ENCODE results near the gene TCF7.

DNA sequence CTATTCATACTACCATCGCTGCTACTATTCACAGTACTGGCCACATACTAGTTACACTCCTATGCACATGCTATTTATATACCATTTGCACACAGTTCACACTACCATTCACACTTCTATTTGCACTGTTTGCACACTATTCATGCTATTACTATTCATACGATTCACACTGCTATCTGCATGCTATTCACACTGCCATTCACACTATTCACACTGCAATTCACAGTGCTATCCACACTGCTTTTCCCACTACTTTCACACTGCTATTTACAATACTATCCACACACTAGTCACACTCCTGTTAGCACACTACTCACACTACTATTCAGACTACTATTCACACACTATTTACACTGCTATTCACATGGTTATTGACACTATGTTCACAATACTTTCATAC lies 39.4 kb upstream of the TCF7 start:
- no peak for TF ChIP-seq CTCF (conservative IDR thresholded peaks at IDR 0.05 in 1 of 2, IDR thresholded peaks at IDR 0.05 in 1 of 2; ENCODE audit: low read depth in 1 of 2, low read length in 2 of 2)
- TF ChIP-seq EZH2 (IDR thresholded peaks at IDR 0.05; ENCODE audit: low read length, missing control alignments), result no peak

Data from fibroblast of lung (primary cell).